ENCODE data around the gene HIF1A.
"Not testable (repeated sequence)": the region's sequence is repeated elsewhere in the genome, so short reads cannot be mapped to it uniquely, and the experiment has no call there.

HIF1A gene

DNA sequence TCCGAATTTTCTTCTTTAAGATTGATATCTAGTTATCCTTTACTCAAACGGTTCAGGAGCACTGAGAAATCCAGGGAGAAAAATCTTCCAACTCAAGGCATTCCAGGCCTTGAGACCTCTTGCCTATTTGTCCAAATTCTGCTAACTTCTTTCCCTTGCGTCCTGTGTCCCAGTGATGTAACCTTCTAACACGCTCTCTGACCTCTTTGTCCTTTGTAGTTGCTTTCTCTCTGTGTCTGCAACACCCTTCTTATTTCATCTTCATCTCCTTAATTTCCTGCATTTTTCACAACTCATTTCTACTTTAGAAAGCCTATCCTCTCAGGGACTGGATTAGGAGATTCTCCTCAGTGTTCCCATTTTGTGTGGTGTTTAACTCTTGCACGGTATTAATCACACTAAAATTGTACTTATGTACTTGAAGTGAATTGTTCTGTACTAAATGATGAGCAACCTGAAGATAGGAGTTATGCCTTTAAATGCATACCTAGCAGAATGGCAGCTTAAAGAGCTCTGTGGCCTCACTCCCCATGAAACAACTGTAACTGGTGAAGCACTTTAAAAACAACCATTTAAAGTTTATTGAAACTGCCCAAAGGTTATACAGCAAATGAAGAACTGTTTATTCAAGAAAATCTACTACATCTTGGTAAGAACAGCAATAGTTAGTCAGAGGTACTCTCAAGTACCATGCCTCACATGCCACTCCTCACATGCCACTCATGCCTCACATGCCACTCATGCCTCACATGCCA is 59.5 kb downstream of the HIF1A start:
- WGBS (ENCODE audit: extremely low coverage, insufficient coverage, insufficient read length), result no CpG with 5 or more reads among the region's 5 CpGs
- H4K8ac ChIP-seq (ENCODE audit: low read depth, low read length), result no peak overlapping the region

DNA sequence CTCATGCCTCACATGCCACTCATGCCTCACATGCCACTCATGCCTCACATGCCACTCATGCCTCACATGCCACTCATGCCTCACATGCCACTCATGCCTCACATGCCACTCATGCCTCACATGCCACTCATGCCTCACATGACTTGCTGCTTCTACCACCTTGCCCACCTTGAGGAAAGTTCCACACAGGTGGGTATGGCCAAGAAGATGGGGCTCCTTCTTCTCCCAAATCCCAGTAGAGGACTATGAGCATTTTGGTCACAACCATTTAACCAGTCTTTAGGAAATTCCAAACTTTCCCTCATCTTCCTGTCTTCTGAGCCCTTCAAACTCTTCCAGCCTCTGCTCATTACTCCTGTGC is 60.0 kb downstream of the HIF1A start:
- H2BK120ac ChIP-seq (ENCODE audit: insufficient read depth, low read length, poor library complexity); H3K36me3 ChIP-seq (ENCODE audit: control insufficient read depth in 1 of 2, insufficient read depth in 2 of 2, low read length in 2 of 2); H2AFZ ChIP-seq (ENCODE audit: insufficient read depth, low read length, poor library complexity); H3K9ac ChIP-seq (ENCODE audit: low read length); H3K79me1 ChIP-seq (ENCODE audit: low read length); H4K8ac ChIP-seq (ENCODE audit: low read depth, low read length); H3K4me3 ChIP-seq (ENCODE audit: low read depth, low read length); H4K12ac ChIP-seq (ENCODE audit: low read depth, low read length); H3K18ac ChIP-seq (ENCODE audit: low read length); H3K23ac ChIP-seq (ENCODE audit: low read length); H3K27ac ChIP-seq (ENCODE audit: low read depth, low read length); H3K4me2 ChIP-seq (ENCODE audit: low read length); H4K91ac ChIP-seq (ENCODE audit: low read depth, low read length); H3K14ac ChIP-seq (ENCODE audit: low read length); H2BK12ac ChIP-seq (ENCODE audit: low read length); H3K4me1 ChIP-seq (ENCODE audit: control insufficient read depth in 1 of 2, insufficient read depth in 2 of 2, low read length in 2 of 2); H3K27me3 ChIP-seq (ENCODE audit: insufficient read depth, low read length); H3K79me2 ChIP-seq (ENCODE audit: control insufficient read depth, insufficient read depth, low read length, poor library complexity); H2BK5ac ChIP-seq (ENCODE audit: low read depth, low read length, poor library complexity); H3K4ac ChIP-seq (ENCODE audit: low read depth, low read length); H3K9me3 ChIP-seq (ENCODE audit: insufficient read depth, low read depth, low read length); H2AK5ac ChIP-seq (ENCODE audit: low read length): not testable (repeated sequence)
- DNase-seq, result peak in 1 of 2 donors; percentile 62

More for the DNA sequence above, 59.5 kb downstream of the HIF1A start:
- H3K4me2 ChIP-seq (ENCODE audit: low read length), result no peak overlapping the region
- no peak for DNase-seq
- no peak overlapping the region for H3K4ac ChIP-seq (ENCODE audit: low read depth, low read length)
- H3K4me1 ChIP-seq (ENCODE audit: control insufficient read depth in 1 of 2, insufficient read depth in 2 of 2, low read length in 2 of 2), result peaks cover 0 to 7% of the 10 kb centered on the region in 2 experiments
- H3K79me1 ChIP-seq (ENCODE audit: low read length), result no peaks in the 10 kb centered on the region
- no peak overlapping the region for H3K23ac ChIP-seq (ENCODE audit: low read length)
- H2AFZ ChIP-seq (ENCODE audit: insufficient read depth, low read length, poor library complexity), result no peak overlapping the region
- no peaks in the 10 kb centered on the region for H3K27me3 ChIP-seq (ENCODE audit: insufficient read depth, low read length)
- H3K9me3 ChIP-seq (ENCODE audit: insufficient read depth, low read depth, low read length), result peaks cover 2% of the 10 kb centered on the region
- H2AK5ac ChIP-seq (ENCODE audit: low read length), result no peak overlapping the region
- no peak overlapping the region for H3K9ac ChIP-seq (ENCODE audit: low read length)
- no peaks in the 10 kb centered on the region for H3K79me2 ChIP-seq (ENCODE audit: control insufficient read depth, insufficient read depth, low read length, poor library complexity)
- H3K14ac ChIP-seq (ENCODE audit: low read length), result no peak overlapping the region
- no peak overlapping the region for H4K91ac ChIP-seq (ENCODE audit: low read depth, low read length)
- H4K12ac ChIP-seq (ENCODE audit: low read depth, low read length), result no peak overlapping the region
- H2BK120ac ChIP-seq (ENCODE audit: insufficient read depth, low read length, poor library complexity), result no peak overlapping the region
- no peak overlapping the region for H3K18ac ChIP-seq (ENCODE audit: low read length)
- H3K4me3 ChIP-seq (ENCODE audit: low read depth, low read length), result no peak overlapping the region
- H2BK5ac ChIP-seq (ENCODE audit: low read depth, low read length, poor library complexity), result no peak overlapping the region
- H2BK12ac ChIP-seq (ENCODE audit: low read length), result no peak overlapping the region
- peak overlapping the region; percentile 6 for H3K27ac ChIP-seq (ENCODE audit: low read depth, low read length)
- H3K36me3 ChIP-seq (ENCODE audit: control insufficient read depth in 1 of 2, insufficient read depth in 2 of 2, low read length in 2 of 2), result no peaks in the 10 kb centered on the region

DNA sequence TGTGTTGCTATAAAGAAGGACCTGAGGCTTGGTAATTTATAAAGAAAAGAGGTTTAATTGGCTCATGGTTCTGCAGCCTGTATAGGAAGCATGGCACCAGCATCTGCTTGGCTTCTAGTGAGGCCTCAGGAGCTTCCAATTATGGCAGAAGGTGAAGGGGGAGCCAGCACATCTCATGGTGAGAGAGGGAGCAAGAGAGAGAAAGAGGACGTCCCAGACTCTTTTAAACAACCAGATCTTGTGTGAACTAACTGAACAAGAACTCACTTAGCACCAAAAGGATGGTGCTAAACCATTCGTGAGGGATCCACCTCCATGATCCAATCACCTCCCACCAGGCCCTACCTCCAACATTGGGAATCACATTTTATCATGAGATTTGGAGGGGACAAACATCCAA is 60.8 kb downstream of the HIF1A start:
- Histone ChIP-seq H3K4ac (ENCODE audit: low read depth, low read length) (no peak overlapping the region), H3K9ac (ENCODE audit: low read length) (no peak overlapping the region), H3K36me3 (ENCODE audit: control insufficient read depth in 1 of 2, insufficient read depth in 2 of 2, low read length in 2 of 2) (no peaks in the 10 kb centered on the region), H4K91ac (ENCODE audit: low read depth, low read length) (no peak overlapping the region), H4K12ac (ENCODE audit: low read depth, low read length) (no peak overlapping the region), H2AFZ (ENCODE audit: insufficient read depth, low read length, poor library complexity) (no peak overlapping the region), H2AK5ac (ENCODE audit: low read length) (no peak overlapping the region), H3K4me1 (ENCODE audit: control insufficient read depth in 1 of 2, insufficient read depth in 2 of 2, low read length in 2 of 2) (peaks cover 0 to 2% of the 10 kb centered on the region in 2 experiments), H3K79me2 (ENCODE audit: control insufficient read depth, insufficient read depth, low read length, poor library complexity) (no peaks in the 10 kb centered on the region), H3K9me3 (ENCODE audit: insufficient read depth, low read depth, low read length) (peaks cover 2% of the 10 kb centered on the region), H3K27me3 (ENCODE audit: insufficient read depth, low read length) (no peaks in the 10 kb centered on the region), H2BK120ac (ENCODE audit: insufficient read depth, low read length, poor library complexity) (no peak overlapping the region), H3K18ac (ENCODE audit: low read length) (no peak overlapping the region), H2BK12ac (ENCODE audit: low read length) (no peak overlapping the region), H4K8ac (ENCODE audit: low read depth, low read length) (no peak overlapping the region), H3K79me1 (ENCODE audit: low read length) (no peaks in the 10 kb centered on the region), H2BK5ac (ENCODE audit: low read depth, low read length, poor library complexity) (no peak overlapping the region), H3K4me2 (ENCODE audit: low read length) (no peak overlapping the region), H3K14ac (ENCODE audit: low read length) (no peak overlapping the region), H3K27ac (ENCODE audit: low read depth, low read length) (no peak overlapping the region), H3K4me3 (ENCODE audit: low read depth, low read length) (no peak overlapping the region), H3K23ac (ENCODE audit: low read length) (no peak overlapping the region)
- no CpG with 5 or more reads among the region's 2 CpGs for WGBS (ENCODE audit: extremely low coverage, insufficient coverage, insufficient read length)
- DNase-seq, result peak; percentile 8 to 44

DNA sequence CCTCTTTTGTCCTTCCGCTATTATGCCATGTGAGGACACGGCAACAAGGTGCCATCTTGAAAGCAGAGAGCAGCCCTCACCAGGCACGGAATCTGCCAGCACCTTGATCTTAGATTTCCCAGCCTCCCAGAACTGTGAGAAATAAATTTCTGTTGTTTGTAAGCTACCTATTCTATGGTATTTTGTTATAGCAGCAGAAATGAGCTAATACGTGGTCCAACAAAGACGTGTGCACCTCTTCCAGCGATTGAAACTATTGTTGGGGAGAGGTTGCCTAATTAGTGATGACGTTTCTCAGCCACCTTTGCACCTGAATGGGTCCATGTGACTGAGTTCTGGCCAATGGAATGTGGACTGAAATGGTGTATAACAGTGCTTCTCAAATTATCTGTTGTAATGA is 64.6 kb downstream of the HIF1A start:
- WGBS (ENCODE audit: extremely low coverage, insufficient coverage, insufficient read length), result no CpG with 5 or more reads among the region's 7 CpGs
- no peaks in the 10 kb centered on the region for H3K36me3 ChIP-seq (ENCODE audit: control insufficient read depth in 1 of 2, insufficient read depth in 2 of 2, low read length in 2 of 2)

More for the DNA sequence above, 64.6 kb downstream of the HIF1A start:
- DNase-seq, result no peak
- peaks cover 6% of the 10 kb centered on the region for H3K79me2 ChIP-seq (ENCODE audit: control insufficient read depth, insufficient read depth, low read length, poor library complexity)
- no peak overlapping the region for H4K91ac ChIP-seq (ENCODE audit: low read depth, low read length)
- H2AK5ac ChIP-seq (ENCODE audit: low read length), result no peak overlapping the region
- H3K4me2 ChIP-seq (ENCODE audit: low read length), result no peak overlapping the region
- no peak overlapping the region for H3K27ac ChIP-seq (ENCODE audit: low read depth, low read length)
- no peak overlapping the region for H2BK12ac ChIP-seq (ENCODE audit: low read length)
- H3K4me3 ChIP-seq (ENCODE audit: low read depth, low read length), result no peak overlapping the region
- no peak overlapping the region for H3K23ac ChIP-seq (ENCODE audit: low read length)
- no peak overlapping the region for H2BK120ac ChIP-seq (ENCODE audit: insufficient read depth, low read length, poor library complexity)
- H2BK5ac ChIP-seq (ENCODE audit: low read depth, low read length, poor library complexity), result no peak overlapping the region
- H3K9me3 ChIP-seq (ENCODE audit: insufficient read depth, low read depth, low read length), result peaks cover 2% of the 10 kb centered on the region
- peaks cover 3 to 11% of the 10 kb centered on the region in 2 experiments for H3K4me1 ChIP-seq (ENCODE audit: control insufficient read depth in 1 of 2, insufficient read depth in 2 of 2, low read length in 2 of 2)
- no peak overlapping the region for H4K8ac ChIP-seq (ENCODE audit: low read depth, low read length)
- H3K4ac ChIP-seq (ENCODE audit: low read depth, low read length), result no peak overlapping the region
- H3K27me3 ChIP-seq (ENCODE audit: insufficient read depth, low read length), result no peaks in the 10 kb centered on the region
- no peak overlapping the region for H3K9ac ChIP-seq (ENCODE audit: low read length)
- H3K79me1 ChIP-seq (ENCODE audit: low read length), result peaks cover 9% of the 10 kb centered on the region
- H3K18ac ChIP-seq (ENCODE audit: low read length), result no peak overlapping the region
- H4K12ac ChIP-seq (ENCODE audit: low read depth, low read length), result no peak overlapping the region
- H2AFZ ChIP-seq (ENCODE audit: insufficient read depth, low read length, poor library complexity), result no peak overlapping the region
- no peak overlapping the region for H3K14ac ChIP-seq (ENCODE audit: low read length)

Data from trophoblast cell (in vitro differentiated cells and primary cell).